ENCODE data around the gene CDHR2.

The CDHR2 gene

DNA sequence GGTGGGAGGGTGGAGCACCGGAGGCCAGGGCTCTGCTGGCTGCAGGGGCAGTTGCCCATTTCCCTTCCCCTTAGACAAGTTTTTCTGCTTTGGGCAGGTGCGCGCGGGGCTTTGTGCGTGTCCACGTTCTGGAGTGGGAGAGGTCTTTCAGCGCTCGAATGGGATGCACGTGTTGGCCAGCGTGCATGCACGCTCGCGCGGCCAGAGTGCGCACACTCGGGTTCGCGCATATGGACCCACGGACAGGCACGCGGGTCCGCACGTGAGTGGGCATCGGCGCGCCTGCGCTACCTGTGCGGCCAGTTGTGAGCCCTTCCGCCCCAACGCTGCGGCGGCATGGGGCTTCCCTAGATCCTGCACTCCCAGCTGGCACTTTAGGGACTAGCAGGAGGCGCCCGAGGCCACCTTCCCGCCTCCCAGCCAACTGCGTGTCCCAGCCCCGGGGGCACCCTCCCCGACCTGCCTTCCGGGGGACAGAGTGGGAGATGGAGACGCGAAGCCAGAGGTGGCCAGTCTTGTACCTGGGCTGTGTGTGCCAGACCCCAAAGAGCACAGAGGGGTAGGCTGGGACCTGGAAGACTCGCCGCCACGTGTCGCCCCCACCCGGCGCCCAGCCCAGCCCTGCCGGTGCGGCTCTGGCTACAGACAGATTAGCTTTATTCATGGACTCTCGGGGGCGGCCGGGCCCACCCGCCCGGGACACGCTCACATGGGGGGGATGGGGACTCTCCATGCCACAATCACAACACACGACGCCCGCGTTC lies 70.6 kb downstream of the CDHR2 start:
- no peak for DNase-seq (ENCODE audit: low read depth in 2 of 2)

DNA sequence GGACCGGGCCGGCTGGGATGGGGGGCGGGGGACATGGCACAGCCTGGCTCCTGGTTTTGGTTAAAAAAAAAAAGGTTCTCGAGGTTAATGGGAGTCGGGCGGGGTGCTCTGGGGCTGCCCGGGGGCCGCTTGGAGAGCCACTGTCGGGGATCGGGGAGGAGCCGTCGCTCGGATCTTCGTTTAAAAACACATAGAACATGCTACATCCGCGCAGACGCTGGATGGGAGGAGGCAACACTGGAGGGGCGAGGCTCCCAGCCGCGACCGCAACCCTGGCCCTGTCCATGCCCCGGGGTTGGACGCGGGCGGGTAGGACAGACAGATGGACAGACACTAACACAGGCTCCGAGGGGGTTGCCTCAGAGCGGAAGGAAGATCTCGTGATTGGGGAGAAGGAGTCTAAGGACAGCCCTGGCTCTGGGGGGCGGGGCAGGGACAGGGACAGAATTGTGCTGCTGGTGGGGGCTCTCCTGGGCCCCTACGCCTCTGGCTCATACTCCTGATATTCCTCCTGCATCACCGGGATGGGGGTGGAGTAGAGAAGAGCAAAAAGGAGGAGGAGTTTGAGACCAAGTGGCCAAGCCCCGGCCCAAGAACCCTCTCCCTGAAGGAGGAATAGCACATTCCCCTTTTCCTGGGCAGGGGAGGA lies 71.3 kb downstream of the CDHR2 start:
- DNase-seq (ENCODE audit: low read depth in 2 of 2): no peak

DNA sequence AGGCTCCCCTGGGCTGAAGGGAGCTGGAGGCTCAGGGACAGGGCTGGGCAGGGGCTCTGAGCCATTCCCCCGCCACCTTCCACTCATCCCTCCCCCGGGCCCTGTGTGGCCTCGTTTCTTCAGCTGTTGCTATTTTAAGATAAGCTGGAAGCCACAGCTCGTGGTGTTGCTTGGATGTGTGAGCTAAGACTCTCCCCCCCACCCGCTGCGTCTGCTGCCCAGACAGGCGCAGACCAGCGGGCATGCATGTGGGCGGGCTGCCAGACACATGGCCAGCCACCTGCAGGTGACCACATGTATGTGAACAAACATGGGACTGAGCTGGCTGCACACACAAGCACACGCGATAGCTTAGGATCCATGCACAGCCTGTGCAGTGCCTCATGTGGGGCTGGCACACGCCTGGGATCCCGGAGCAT lies 72.5 kb downstream of the CDHR2 start:
- DNase-seq (ENCODE audit: low read depth in 2 of 2): no peak

DNA sequence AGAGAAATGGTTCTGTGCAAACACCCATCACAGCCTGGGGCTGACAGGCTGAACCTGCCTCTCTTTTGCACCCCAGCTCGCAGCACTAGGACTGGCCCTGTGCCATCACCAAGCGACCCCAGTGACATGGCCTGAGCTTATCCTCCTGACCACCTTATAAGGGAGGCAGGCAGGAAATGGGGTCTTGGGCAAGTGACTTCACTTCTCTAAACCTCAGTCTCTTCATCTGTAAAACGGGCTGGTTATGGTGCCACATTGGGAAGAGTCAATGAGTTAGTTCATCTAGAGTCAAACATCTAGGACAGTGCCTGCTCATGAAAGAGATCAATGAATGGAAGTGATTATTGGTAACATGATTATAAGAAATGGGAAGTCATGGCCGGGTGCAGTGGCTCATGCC lies 75.0 kb downstream of the CDHR2 start:
- DNase-seq (ENCODE audit: low read depth in 2 of 2): no peak

DNA sequence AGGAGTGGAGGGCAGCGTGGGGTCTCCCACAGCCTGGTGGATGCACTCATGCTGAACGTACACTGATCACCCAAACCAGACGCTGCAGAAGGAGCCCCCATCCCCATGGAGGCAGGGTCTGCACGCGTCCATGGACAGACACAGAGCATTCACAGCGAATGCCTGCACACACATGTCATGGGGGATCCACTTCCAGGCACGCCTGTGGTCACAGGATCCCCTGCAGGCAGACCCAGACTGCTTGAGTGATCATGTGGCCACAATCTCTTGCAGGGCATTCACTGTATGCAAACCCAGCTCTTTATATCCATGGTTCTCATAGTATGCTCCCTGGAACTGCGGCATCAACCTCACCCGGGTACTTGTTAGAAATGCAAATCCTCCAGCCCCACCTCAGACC lies 75.8 kb downstream of the CDHR2 start:
- DNase-seq (ENCODE audit: low read depth in 2 of 2): no peak

DNA sequence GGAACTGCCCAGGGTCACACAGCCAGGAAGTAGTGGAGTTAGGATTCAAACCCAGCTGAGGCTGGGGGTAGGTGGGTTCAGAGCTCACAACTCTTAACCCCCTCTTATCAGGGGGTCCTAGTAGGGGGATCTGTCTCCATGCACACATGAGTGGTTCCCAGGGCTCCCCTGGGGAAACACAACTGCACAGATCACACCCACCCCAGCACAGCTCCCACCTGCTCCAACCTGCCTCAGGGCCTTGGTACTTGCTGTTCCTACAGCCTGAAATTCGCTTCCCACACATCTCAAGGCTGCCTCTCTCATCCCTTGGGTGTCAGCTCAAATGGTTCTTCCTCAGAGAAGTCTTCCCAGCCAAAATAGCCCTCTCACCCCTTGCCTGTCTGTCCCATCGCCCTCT lies 76.4 kb downstream of the CDHR2 start:
- DNase-seq (ENCODE audit: low read depth in 2 of 2): no peak

DNA sequence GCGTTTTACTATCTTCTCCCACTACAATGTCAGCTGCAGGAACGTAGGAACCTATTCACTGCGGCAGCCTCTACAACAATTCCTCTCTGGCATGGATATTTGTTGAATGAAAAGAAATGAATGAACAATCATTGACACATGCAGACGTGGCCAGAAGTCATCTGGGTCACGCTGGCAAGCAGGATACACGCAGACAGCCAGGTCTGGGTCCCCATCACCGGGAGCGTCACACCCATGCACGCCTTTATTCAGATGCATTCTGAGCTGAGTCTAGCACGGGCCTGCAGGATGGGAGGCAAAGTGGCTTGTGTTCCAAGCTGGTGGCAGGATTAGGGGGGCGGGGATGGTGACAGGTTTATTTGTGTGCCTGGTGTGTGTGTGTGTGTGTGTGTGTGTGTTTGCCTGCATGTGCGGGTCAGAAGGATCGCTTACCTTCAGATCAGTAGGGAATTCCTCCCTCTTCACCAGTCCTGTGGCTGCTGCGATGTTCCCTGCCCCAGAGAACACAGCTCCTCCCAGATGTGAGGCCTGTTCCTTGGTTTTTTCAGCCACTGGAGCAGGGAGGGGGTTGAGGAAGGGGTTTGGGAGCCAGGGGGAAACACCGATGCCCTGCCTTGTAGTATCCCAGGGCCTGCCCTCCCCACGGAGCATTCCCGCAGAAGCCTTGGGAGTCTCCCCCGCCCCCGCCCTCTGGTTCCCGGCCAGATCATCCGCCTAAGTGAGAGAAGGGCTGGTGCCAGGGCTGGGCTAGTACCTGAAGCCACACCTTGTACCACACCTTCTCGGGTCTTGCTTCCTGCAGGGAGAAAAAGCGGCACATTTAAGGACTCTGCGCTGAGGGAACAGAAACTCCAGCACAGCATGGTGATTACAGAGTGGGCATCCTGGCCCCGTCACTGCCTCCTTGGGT lies 77.1 kb downstream of the CDHR2 start:
- no peak for DNase-seq (ENCODE audit: low read depth in 2 of 2)

DNA sequence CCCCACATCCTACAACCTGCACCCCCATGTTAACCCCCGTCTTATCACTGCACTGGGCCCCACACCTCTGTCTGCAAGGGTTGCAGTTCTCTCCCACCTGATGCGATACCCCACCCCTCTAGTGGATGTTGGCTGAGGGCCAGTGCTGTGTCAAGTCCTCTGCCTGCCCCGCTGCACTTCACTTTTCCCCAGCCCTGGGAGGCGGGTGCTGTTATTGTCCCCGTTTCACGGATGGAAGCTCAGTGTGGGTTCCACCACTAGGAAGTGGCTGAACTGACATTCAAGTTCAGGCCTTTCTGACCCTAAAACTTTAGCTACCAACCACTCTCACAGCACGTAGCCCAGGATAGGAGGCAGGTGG lies 77.7 kb downstream of the CDHR2 start:
- no peak for DNase-seq (ENCODE audit: low read depth in 2 of 2)

DNA sequence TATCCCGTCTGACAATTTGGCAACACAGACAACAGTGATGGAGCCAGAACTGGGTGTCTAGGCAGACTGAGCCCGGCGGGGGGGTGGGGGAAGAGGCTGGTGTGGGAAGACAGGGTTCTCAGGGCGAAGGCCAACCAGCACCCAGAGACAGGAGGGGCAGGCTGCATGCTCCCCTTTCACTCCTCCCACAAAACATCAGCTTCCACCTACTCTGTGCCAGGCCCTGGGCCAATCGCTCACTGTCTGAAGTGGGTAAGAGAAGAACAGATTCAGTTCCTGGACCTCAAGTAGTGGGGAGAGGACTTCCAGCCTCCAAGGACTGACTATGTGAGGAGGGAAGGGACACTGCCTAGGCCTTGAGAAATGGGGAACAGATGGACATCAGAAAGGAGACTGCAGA lies 78.4 kb downstream of the CDHR2 start:
- no peak for DNase-seq (ENCODE audit: low read depth in 2 of 2)

DNA sequence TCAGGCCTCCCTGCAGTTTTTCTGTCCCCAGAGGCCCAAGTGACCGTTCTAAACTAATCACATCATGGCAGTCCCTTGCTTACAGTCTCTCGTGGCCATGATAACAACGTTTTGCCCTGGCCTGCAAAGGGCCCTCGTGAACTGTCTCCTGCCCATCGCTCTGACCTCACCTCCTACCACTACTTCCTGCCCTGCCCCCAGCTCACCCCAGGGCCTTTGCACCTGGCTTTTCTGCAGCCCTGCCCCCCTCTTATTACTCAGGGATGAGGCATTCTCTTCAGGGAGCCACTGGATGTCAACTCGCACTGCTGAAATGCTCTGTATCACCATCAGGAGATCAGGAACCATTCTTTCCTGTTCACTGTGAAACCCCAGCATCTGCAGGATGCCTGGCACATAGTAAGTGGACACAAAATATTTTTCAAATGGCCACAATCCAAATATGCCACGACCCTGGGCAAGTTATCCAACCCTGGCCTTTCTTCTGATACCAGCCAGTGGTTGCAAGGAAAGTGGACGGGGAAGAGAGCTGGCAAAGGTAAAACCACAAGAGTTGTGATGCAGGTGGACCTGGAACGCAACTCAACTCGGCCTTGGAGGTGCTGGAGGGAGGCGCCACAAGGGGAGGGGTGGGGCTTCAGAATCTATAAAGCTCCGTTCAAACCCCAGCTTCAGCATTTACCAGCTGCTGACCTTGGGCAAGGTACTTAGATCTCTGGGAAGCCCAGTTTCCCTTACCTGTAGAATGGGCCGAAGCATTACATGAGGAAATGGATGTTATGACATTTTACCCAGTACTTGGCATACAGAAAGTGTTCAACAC lies 79.5 kb downstream of the CDHR2 start:
- no peak for DNase-seq (ENCODE audit: low read depth in 2 of 2)

DNA sequence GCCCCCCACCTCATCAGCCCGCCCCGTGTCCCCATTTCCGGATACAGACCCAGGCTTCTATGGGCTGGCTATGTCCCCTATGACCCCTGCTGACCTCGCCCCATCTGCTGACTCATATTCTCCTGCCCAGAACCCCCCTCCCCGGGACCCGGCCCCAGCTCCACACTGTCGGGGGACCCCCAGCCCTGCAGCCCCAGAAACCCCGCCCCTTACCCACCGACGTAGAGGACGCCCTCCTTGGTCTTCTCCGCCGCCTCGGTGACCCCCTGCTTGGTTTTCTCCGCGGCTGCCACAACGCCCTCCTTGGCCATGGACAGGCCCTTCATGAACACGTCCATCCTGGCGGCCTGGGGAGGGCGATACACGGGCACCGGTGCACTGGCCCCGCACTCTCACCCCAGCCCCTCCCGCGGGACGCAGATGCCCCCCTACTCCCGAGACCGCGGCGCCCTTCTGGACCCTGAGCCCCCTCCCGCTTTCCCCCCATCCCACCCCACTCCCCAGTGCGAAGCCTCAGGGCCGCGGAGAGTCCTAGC lies 80.2 kb downstream of the CDHR2 start:
- no peak for DNase-seq (ENCODE audit: low read depth in 2 of 2)

DNA sequence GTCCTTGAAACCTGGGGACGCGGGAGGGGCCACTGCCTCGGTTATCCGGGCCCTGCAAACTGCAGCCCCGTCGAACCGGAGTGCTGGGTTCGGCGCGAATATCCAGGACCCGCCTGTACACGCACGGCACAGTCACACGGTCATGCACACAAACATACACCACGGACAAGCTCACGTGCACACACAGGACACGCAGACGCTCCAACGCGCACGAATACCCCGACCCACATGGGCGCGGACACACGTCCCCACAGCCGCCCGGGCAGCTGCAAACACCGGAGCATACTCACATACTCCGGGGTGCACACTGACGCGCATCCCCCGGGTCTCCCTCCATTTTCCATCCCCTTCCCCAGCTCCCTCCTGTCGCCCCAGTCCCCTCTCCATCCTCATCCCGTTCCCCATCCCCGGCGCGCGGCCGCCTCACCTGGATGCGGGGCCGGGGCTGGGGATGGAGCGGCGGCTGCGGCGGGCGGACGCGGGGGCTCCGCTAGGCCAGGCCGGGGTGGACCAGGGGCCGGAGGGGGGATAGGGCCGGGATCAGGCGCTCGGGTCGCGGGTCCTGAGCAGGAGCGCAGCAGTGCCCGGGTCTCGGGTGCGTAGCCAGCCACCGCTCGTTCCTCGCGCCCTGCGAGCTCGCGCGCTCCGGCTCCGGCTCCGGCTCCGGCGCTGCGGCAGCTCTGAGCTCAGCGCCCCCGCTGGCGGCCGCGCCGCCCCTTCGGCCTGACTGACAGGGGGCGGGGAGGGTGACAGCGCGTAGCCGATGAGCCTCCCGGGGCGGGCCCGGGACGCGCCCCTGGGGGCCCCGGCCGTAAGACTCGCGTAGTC lies 80.9 kb downstream of the CDHR2 start, which contains the start of the genes EIF4E1B and SNCB:
EIF4E1B (plus strand) TSS at position 823 of the 828 bp plus-strand sequence. CDS start 12,113 bp downstream, outside the sequence.
SNCB (minus strand) TSS at position 682 of the 828 bp plus-strand sequence. CDS start 880 bp downstream, outside the sequence.
- DNase-seq (ENCODE audit: low read depth in 2 of 2): no peak

DNA sequence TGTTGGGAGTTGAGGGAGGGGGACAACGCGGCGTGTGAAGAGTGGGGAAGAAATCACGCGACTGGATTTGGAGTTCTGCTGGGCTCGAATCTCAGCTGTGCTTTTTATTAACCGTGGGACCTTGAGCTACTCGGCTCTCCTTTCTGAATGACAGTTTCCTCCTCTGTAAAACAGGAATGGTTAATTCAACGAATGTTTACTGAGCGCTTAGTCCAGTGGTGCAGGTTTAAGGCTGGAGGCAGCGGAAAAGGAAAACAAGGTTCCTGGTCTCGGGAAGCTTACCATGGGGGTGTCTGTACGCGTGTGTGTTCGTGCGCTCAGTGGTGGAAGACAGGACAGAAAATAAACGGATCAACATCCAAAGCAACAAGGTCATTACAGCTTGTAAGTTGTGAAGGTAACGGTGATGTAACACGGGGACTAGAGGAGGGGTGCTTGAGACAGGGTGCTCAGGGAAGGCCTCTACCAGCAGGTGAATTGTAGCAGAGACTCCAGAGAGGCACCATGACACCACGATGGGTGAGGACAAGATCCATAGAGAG lies 81.6 kb downstream of the CDHR2 start:
- DNase-seq (ENCODE audit: low read depth in 2 of 2): no peak

DNA sequence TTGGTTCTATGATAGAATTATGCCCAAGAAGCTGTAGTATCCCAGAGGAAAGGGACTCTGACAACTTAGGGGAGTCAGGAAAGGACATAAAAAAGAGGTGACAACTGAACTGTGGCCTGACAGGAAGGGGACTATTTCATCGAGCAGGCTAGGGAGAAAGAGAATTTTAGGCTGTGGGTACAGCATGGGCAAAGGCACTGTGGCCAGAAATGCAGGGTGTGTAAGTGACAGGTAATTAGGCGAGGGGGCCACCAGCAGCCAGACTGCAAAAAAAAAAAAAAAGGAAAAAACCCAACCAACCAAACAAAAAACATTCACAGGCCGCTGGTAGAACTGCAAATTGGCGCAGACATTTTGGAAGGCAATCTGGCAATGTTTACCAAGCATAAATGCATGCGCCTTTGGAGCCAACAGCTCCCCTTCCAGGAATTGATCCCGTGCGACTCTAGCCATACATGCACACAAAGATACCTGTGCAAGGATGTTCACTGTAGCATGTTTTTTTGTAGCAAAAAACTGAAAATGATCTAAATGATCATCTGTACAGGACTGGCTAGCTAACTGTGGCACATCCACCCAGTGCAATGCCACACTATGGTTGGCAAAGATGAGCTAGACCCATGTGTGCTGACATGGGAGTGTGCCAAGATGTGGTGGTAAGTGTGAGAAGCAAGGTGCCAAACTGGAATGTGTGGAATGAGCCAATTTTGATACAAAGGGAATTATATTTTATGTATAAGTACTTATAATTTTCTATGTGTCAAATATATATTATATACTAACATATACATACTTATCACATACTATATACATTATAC lies 82.5 kb downstream of the CDHR2 start:
- DNase-seq (ENCODE audit: low read depth in 2 of 2): no peak

DNA sequence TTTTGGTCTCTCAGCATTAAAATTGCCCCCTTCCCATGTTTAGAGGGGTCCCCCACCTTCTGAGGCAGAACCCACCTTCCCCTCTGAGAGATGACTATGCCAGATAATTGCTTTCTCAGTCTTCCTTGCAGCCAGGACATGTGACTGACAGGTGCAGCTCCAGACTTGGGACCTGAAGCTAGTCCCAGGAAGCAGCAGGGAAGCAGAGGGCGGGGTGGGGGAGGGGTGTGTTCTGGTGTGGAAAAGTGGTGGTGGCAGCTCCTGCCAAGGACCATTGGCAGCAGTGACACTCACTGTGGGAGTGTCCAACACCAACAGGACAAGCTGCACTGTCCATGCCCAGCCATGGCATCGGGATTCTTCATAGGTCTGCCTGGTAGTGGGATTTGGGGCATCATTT lies 83.6 kb downstream of the CDHR2 start:
- no peak for DNase-seq (ENCODE audit: low read depth in 2 of 2)

DNA sequence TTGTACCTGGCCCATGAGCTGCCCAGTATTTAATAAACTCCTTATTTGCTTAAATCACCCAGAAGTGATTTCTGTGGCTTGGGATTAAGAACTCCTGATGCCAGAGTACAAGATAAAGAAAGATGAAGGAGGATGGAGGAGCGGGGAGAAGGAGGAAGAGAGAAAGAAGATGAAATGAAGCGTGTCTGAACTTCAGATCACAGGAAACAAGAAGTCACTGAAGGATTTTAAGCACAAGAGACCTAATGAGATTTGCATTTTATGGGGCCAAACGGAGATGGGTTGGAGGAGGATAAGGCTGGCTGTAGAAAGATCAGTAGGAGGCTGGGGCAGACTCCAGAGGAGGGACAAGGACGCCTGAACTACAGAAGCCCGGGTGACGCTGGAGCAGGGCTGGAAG lies 84.5 kb downstream of the CDHR2 start:
- DNase-seq (ENCODE audit: low read depth in 2 of 2): no peak

DNA sequence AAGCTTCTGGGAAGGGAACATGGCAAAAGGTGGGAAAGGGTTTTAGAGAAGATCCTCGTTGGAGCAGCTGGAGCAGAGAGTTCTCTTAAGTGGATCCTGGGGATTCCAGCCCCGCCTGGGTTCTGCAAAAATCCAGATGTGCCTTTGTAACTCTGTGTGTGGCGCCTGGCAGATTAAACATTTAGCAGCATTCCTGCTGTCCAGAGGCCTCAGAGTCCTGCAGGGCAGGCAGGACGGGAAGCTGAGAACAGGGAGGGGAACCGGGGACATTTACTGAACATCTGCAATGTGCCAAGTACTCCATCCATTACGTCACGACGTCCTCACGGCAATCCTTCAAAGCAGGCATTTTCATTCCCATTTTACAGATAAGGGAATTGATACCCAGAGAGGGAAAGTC lies 87.3 kb downstream of the CDHR2 start:
- no peak for DNase-seq (ENCODE audit: low read depth in 2 of 2)

DNA sequence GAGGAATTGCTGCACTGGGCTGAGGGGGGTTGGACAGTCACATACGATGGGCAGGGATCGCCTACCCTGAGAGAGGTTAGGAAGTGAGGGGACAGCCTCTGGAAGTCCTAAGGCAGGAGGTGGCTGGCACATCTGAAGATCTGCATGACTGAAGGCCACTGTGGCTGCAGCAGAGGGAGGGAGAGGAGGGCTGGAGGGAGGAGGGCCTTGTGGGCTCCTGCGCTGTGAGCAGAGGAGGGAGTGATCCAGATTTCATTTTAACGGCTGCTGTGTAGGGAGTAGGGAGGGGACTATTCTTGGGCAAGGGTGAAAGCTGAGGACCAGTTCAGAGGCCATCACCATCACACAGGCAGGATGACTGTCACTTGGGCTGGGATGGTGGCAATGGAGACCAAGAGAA lies 88.4 kb downstream of the CDHR2 start:
- DNase-seq (ENCODE audit: low read depth in 2 of 2): no peak

DNA sequence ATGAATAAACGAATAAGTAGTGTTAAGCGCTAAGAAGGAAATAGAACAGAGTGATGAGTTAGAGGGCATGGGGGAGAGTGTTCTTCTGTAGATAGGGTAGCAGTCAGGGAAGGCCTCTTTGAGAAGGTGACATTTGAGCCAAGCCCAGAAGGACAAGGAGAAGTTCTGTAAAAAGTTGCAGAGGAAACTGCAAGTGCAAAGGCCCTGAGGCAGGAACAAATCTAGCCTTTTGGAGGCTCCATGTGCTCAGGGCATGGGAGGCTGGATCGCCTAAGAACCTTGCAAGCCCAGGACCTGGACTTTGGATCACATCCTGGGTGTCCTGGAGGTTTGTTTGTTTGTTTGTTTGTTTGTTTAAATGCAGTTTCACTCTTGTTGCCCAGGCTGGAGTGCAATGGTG lies 89.3 kb downstream of the CDHR2 start:
- DNase-seq (ENCODE audit: low read depth in 2 of 2): no peak
